ENCODE data around the gene ABHD8.

ABHD8 gene

GRCh38 chr19:17292301-17293074, 10.7 kb downstream of the ABHD8 start:
- Histone ChIP-seq H3K27me3 (ENCODE audit: insufficient read depth, insufficient read length) (no peaks in the 10 kb centered on the region), H3K9me3 (ENCODE audit: insufficient read depth, low read length) (peaks cover 3% of the 10 kb centered on the region; the same call in 1 of the 2 replicates), H3K4me1 (ENCODE audit: insufficient read depth, insufficient read length) (peaks cover 9% of the 10 kb centered on the region), H3K36me3 (ENCODE audit: insufficient read depth, insufficient read length, low read length) (peaks cover 20% of the 10 kb centered on the region), H3K9ac (ENCODE audit: insufficient read length, low read depth) (peak overlapping the region; percentile 83), H3K4me3 (ENCODE audit: insufficient read length, low read depth) (peak overlapping the region; percentile 81)
- TF ChIP-seq YY1 (IDR thresholded peaks at IDR 0.05; ENCODE audit: insufficient read depth, insufficient read length) (no peak), SUZ12 (IDR thresholded peaks at IDR 0.05; ENCODE audit: extremely low read depth, insufficient read depth, insufficient read length) (no peak), ZNF274 (IDR thresholded peaks at IDR 0.05; ENCODE audit: low read depth, low read length) (no peak)
- DNase-seq (ENCODE audit: low read depth, low spot score), result peak; percentile 81

GRCh38 chr19:17289489-17289888, 13.7 kb downstream of the ABHD8 start:
- H3K4me1 ChIP-seq (ENCODE audit: insufficient read depth, insufficient read length), result peaks cover 7% of the 10 kb centered on the region
- TF ChIP-seq YY1 (IDR thresholded peaks at IDR 0.05; ENCODE audit: insufficient read depth, insufficient read length) (no peak), SUZ12 (IDR thresholded peaks at IDR 0.05; ENCODE audit: extremely low read depth, insufficient read depth, insufficient read length) (no peak), ZNF274 (IDR thresholded peaks at IDR 0.05; ENCODE audit: low read depth, low read length) (no peak)
- peaks cover 24% of the 10 kb centered on the region for H3K36me3 ChIP-seq (ENCODE audit: insufficient read depth, insufficient read length, low read length)
- peak overlapping the region; percentile 8 for H3K4me3 ChIP-seq (ENCODE audit: insufficient read length, low read depth)
- peak; percentile 89 for DNase-seq (ENCODE audit: low read depth, low spot score)
- H3K9ac ChIP-seq (ENCODE audit: insufficient read length, low read depth), result no peak overlapping the region
- H3K9me3 ChIP-seq (ENCODE audit: insufficient read depth, low read length), result peaks cover 8% of the 10 kb centered on the region; the same call in 1 of the 2 replicates
- H3K27me3 ChIP-seq (ENCODE audit: insufficient read depth, insufficient read length), result no peaks in the 10 kb centered on the region

GRCh38 chr19:17286752-17287151, 16.5 kb downstream of the ABHD8 start:
- H3K36me3 ChIP-seq (ENCODE audit: insufficient read depth, insufficient read length, low read length), result peaks cover 35% of the 10 kb centered on the region
- H3K27me3 ChIP-seq (ENCODE audit: insufficient read depth, insufficient read length), result no peaks in the 10 kb centered on the region
- peaks cover 8% of the 10 kb centered on the region for H3K4me1 ChIP-seq (ENCODE audit: insufficient read depth, insufficient read length)
- H3K9ac ChIP-seq (ENCODE audit: insufficient read length, low read depth), result no peak overlapping the region
- TF ChIP-seq ZNF274 (IDR thresholded peaks at IDR 0.05; ENCODE audit: low read depth, low read length) (no peak), SUZ12 (IDR thresholded peaks at IDR 0.05; ENCODE audit: extremely low read depth, insufficient read depth, insufficient read length) (no peak), YY1 (IDR thresholded peaks at IDR 0.05; ENCODE audit: insufficient read depth, insufficient read length) (no peak)
- no peak overlapping the region for H3K4me3 ChIP-seq (ENCODE audit: insufficient read length, low read depth)
- peaks cover 8% of the 10 kb centered on the region; the same call in 1 of the 2 replicates for H3K9me3 ChIP-seq (ENCODE audit: insufficient read depth, low read length)
- no peak for DNase-seq (ENCODE audit: low read depth, low spot score)

GRCh38 chr19:17286263-17286662, 17.0 kb downstream of the ABHD8 start:
- peaks cover 8% of the 10 kb centered on the region for H3K4me1 ChIP-seq (ENCODE audit: insufficient read depth, insufficient read length)
- DNase-seq (ENCODE audit: low read depth, low spot score), result no peak
- H3K9ac ChIP-seq (ENCODE audit: insufficient read length, low read depth), result no peak overlapping the region
- H3K27me3 ChIP-seq (ENCODE audit: insufficient read depth, insufficient read length), result no peaks in the 10 kb centered on the region
- H3K36me3 ChIP-seq (ENCODE audit: insufficient read depth, insufficient read length, low read length), result peaks cover 35% of the 10 kb centered on the region
- no peak overlapping the region for H3K4me3 ChIP-seq (ENCODE audit: insufficient read length, low read depth)
- peaks cover 8% of the 10 kb centered on the region; the same call in 1 of the 2 replicates for H3K9me3 ChIP-seq (ENCODE audit: insufficient read depth, low read length)
- TF ChIP-seq SUZ12 (IDR thresholded peaks at IDR 0.05; ENCODE audit: extremely low read depth, insufficient read depth, insufficient read length) (no peak), ZNF274 (IDR thresholded peaks at IDR 0.05; ENCODE audit: low read depth, low read length) (no peak), YY1 (IDR thresholded peaks at IDR 0.05; ENCODE audit: insufficient read depth, insufficient read length) (no peak)

- no peak overlapping the region for H3K9ac ChIP-seq (ENCODE audit: insufficient read length, low read depth)
- no peak for DNase-seq (ENCODE audit: low read depth, low spot score)
- H3K4me1 ChIP-seq (ENCODE audit: insufficient read depth, insufficient read length), result peaks cover 8% of the 10 kb centered on the region
- TF ChIP-seq ZNF274 (IDR thresholded peaks at IDR 0.05; ENCODE audit: low read depth, low read length), result no peak
- TF ChIP-seq YY1 (IDR thresholded peaks at IDR 0.05; ENCODE audit: insufficient read depth, insufficient read length), result no peak
- TF ChIP-seq SUZ12 (IDR thresholded peaks at IDR 0.05; ENCODE audit: extremely low read depth, insufficient read depth, insufficient read length), result no peak
- no peak overlapping the region for H3K4me3 ChIP-seq (ENCODE audit: insufficient read length, low read depth)
- H3K36me3 ChIP-seq (ENCODE audit: insufficient read depth, insufficient read length, low read length), result peaks cover 35% of the 10 kb centered on the region
- H3K9me3 ChIP-seq (ENCODE audit: insufficient read depth, low read length), result peaks cover 8% of the 10 kb centered on the region; the same call in 1 of the 2 replicates
- no peaks in the 10 kb centered on the region for H3K27me3 ChIP-seq (ENCODE audit: insufficient read depth, insufficient read length)
These were observed 17.6 kb downstream of the ABHD8 start for GRCh38 chr19:17285415-17286135.

GRCh38 chr19:17283504-17283996, 19.7 kb downstream of the ABHD8 start:
- TF ChIP-seq SUZ12 (IDR thresholded peaks at IDR 0.05; ENCODE audit: extremely low read depth, insufficient read depth, insufficient read length) (no peak), ZNF274 (IDR thresholded peaks at IDR 0.05; ENCODE audit: low read depth, low read length) (no peak), YY1 (IDR thresholded peaks at IDR 0.05; ENCODE audit: insufficient read depth, insufficient read length) (no peak)
- Histone ChIP-seq H3K4me1 (ENCODE audit: insufficient read depth, insufficient read length) (peaks cover 6% of the 10 kb centered on the region), H3K36me3 (ENCODE audit: insufficient read depth, insufficient read length, low read length) (peaks cover 47% of the 10 kb centered on the region), H3K9me3 (ENCODE audit: insufficient read depth, low read length) (peaks cover 8% of the 10 kb centered on the region; the same call in 1 of the 2 replicates), H3K9ac (ENCODE audit: insufficient read length, low read depth) (no peak overlapping the region), H3K27me3 (ENCODE audit: insufficient read depth, insufficient read length) (no peaks in the 10 kb centered on the region), H3K4me3 (ENCODE audit: insufficient read length, low read depth) (no peak overlapping the region)
- DNase-seq (ENCODE audit: low read depth, low spot score), result no peak
